Neuron (in vitro differentiated cells): ENCODE data around the gene NRP1.

Experiments
- H2AFZ ChIP-seq: one replicate; pipeline ENCODE4 v1.6.1; 2013; ENCODE audit warnings: low read depth, mild to moderate bottlenecking, inconsistent platforms, low read length, moderate library complexity
- H3K27me3 ChIP-seq: one replicate; pipeline ENCODE4 v1.6.1; 2013; ENCODE audit warnings: low read length; ENCODE audit not compliant: insufficient read depth
- H3K36me3 ChIP-seq: one replicate; pipeline ENCODE4 v1.6.1; 2013; ENCODE audit warnings: low read length; ENCODE audit not compliant: insufficient read depth
- H3K4me1 ChIP-seq: one replicate; pipeline ENCODE4 v1.6.1; 2013; ENCODE audit warnings: low read length; ENCODE audit not compliant: insufficient read depth
- H3K4me3 ChIP-seq: 2 replicates; pipeline ENCODE4 v1.5.1; 2013; ENCODE audit warnings: mild to moderate bottlenecking, low read length, moderate library complexity
- H3K9me3 ChIP-seq: one replicate; pipeline ENCODE4 v1.6.1; 2013; ENCODE audit warnings: low read length

Gene NRP1

GRCh38 chr10:33291053-33291592, 43.3 kb downstream of the NRP1 start:
- no peaks in the 10 kb centered on the region for H3K27me3 ChIP-seq
- no peak overlapping the region for H2AFZ ChIP-seq
- no peaks in the 10 kb centered on the region for H3K9me3 ChIP-seq
- H3K4me3 ChIP-seq = no peak overlapping the region
- no peaks in the 10 kb centered on the region for H3K36me3 ChIP-seq
- peaks cover 53% of the 10 kb centered on the region for H3K4me1 ChIP-seq

GRCh38 chr10:33290321-33291052, 44.0 kb downstream of the NRP1 start:
- no peaks in the 10 kb centered on the region for H3K9me3 ChIP-seq
- no peaks in the 10 kb centered on the region for H3K27me3 ChIP-seq
- H3K36me3 ChIP-seq = no peaks in the 10 kb centered on the region
- H2AFZ ChIP-seq = no peak overlapping the region
- peaks cover 53% of the 10 kb centered on the region for H3K4me1 ChIP-seq
- H3K4me3 ChIP-seq = no peak overlapping the region

DNA sequence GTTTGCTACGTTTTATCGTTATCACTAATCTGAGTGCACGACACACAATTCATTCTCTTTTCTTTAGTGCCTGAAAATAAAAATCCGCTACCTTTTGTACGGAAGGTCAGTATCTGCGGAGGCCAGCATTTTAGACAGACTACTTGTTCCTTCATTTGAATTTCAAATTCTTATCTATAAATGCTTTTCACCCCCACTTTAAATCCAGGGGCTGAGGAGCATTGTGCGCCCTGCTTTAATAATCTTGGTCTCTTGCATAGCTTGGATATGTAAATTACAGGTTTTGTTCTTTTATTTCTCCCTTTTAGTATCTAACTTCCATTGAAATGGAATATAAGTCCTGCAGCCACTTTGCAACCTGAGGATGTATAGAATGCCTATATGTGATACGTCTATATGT, 44.7 kb downstream of the NRP1 start:
- Histone ChIP-seq H2AFZ (peak overlapping the region; percentile 20), H3K36me3 (no peaks in the 10 kb centered on the region), H3K4me3 (no peak overlapping the region), H3K27me3 (no peaks in the 10 kb centered on the region), H3K9me3 (no peaks in the 10 kb centered on the region), H3K4me1 (peaks cover 53% of the 10 kb centered on the region)

DNA sequence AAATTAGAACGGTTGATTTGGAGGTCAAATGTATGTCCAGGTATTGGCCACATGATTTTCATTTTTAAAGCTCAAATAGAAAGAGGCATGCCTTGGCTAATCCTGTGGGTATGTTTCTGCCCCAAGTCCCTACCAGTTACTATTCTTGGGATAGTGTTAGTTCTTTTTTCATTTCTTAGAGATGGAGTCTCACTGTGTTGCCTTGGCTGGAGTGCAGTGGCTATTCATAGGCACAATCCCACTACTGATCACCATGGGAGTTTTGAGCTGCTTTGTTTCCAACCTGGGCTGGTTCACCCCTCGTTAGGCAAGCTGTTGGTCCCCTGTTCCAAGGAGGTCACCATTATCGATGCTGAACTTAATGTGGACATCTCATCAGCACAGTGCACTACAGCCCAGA, 46.3 kb downstream of the NRP1 start:
- Histone ChIP-seq H3K27me3 (no peaks in the 10 kb centered on the region), H3K4me3 (no peak overlapping the region), H2AFZ (no peak overlapping the region), H3K4me1 (peaks cover 43% of the 10 kb centered on the region), H3K9me3 (no peaks in the 10 kb centered on the region), H3K36me3 (no peaks in the 10 kb centered on the region)

GRCh38 chr10:33287112-33287511, 47.4 kb downstream of the NRP1 start:
- no peak overlapping the region for H2AFZ ChIP-seq
- no peaks in the 10 kb centered on the region for H3K9me3 ChIP-seq
- peaks cover 42% of the 10 kb centered on the region for H3K4me1 ChIP-seq
- H3K4me3 ChIP-seq = no peak overlapping the region
- no peaks in the 10 kb centered on the region for H3K36me3 ChIP-seq
- no peaks in the 10 kb centered on the region for H3K27me3 ChIP-seq

DNA sequence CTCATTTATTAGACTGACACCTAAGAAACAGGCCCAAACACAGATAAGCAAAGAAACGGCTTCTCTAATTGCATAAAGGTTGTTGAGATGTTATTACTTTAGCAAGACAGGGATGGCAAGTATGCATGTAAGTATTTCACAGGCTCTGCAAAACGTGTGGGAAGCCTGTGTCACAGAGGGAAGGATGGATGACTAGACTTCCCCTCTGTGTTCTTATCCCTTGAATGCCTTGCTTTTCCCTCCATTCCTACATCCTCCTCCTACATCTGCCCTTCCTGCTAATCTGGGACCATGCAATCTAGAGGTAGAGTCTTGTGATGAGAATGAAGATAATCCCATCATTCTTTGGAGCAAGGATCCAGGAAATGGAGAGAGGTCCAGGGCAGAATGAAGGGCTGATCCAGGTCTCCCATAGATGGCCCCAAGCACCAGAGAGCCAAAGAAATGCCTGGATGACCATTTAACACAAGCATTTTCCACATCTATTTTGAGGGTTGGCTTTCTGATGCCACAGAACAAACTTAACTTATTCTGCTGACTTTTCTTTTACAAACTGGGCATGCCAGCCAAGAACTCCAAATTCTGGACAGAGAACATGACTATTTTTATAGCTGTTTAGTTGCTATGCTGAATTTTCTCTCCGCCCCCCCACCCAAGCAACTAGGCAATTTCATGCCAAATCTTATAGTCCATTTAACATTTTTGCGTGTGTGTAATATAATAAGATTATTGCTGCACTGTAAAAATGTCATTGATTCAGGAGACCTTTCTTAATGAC, 48.1 kb downstream of the NRP1 start:
- Histone ChIP-seq H3K4me3 (no peak overlapping the region), H2AFZ (no peak overlapping the region), H3K36me3 (no peaks in the 10 kb centered on the region), H3K4me1 (peaks cover 37% of the 10 kb centered on the region), H3K9me3 (no peaks in the 10 kb centered on the region), H3K27me3 (no peaks in the 10 kb centered on the region)

DNA sequence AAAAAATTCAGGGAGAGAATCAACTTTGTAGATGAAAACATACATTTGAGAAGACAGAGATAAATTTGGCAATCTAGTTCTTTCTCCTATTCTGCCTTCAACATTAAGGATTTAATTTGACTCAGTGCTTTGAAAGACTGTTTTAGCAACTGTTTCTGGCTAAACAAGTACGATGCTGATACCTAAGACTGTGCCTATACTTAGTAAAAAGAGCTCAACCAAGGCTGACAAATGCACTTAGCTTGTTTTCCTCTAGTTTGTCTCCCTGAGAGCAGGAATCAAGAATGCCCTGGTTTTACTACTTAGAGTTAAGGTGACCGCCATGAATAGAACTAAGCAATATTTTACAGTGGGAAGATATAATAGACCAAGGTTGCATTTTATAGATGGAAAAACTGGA, 49.5 kb downstream of the NRP1 start:
- Histone ChIP-seq H3K27me3 (no peaks in the 10 kb centered on the region), H3K4me1 (peaks cover 23% of the 10 kb centered on the region), H3K9me3 (no peaks in the 10 kb centered on the region), H3K4me3 (no peak overlapping the region), H3K36me3 (no peaks in the 10 kb centered on the region), H2AFZ (no peak overlapping the region)

GRCh38 chr10:33279811-33280602, 54.5 kb downstream of the NRP1 start:
- Histone ChIP-seq H3K27me3 (no peaks in the 10 kb centered on the region), H2AFZ (no peak overlapping the region), H3K4me1 (peaks cover 3% of the 10 kb centered on the region), H3K4me3 (no peak overlapping the region), H3K36me3 (no peaks in the 10 kb centered on the region), H3K9me3 (no peaks in the 10 kb centered on the region)

DNA sequence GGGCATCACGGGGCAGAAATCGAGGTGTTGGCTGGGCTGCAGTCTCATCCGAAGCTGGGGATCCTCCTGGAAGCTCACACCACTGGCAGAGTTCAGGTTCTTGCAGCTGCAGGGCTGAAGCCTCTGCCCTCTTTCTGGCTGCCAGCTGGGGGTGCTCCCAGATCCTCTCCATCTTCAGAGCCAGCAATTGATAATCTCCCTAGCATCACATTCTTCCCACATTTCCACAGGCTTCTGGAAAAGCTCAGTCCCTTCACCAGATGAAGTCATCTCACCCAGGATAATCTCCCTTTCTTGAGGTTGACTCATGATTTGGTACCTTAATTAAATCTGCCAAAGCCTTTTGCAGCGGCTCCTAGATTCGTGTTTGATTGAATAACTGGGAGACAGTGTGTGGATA, 55.2 kb downstream of the NRP1 start:
- Histone ChIP-seq H3K9me3 (no peaks in the 10 kb centered on the region), H3K4me1 (peaks cover 9% of the 10 kb centered on the region), H3K4me3 (no peak overlapping the region), H3K36me3 (no peaks in the 10 kb centered on the region), H3K27me3 (no peaks in the 10 kb centered on the region), H2AFZ (no peak overlapping the region)

DNA sequence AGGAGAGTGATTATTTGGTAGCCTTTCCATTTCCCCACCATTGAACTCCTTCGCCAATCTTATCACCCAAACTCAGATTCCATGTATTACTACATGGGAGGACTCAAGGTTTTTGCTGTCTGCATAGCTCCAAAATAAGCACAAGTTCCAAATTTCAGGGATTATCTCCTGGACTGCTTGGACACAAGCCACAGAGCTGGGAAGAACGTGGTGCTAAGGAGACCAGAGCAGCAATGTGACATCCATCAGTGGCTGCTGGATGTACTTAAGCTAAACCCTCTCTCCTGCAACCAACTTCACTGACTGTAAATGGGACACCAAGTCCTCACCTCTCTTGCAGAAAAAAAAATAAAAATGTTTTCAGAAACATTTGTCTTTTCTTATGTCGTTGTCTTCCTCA, 56.3 kb downstream of the NRP1 start:
- H3K36me3 ChIP-seq = no peaks in the 10 kb centered on the region
- H2AFZ ChIP-seq = no peak overlapping the region
- H3K9me3 ChIP-seq = no peaks in the 10 kb centered on the region
- H3K4me1 ChIP-seq = peaks cover 19% of the 10 kb centered on the region
- H3K27me3 ChIP-seq = no peaks in the 10 kb centered on the region
- no peak overlapping the region for H3K4me3 ChIP-seq

- no peaks in the 10 kb centered on the region for H3K9me3 ChIP-seq
- H3K27me3 ChIP-seq = no peaks in the 10 kb centered on the region
- no peak overlapping the region for H3K4me3 ChIP-seq
- peaks cover 30% of the 10 kb centered on the region for H3K4me1 ChIP-seq
- no peak overlapping the region for H2AFZ ChIP-seq
- H3K36me3 ChIP-seq = no peaks in the 10 kb centered on the region
These were observed 57.3 kb downstream of the NRP1 start for GRCh38 chr10:33277135-33277536.

- Histone ChIP-seq H3K9me3 (no peaks in the 10 kb centered on the region), H3K4me1 (peaks cover 37% of the 10 kb centered on the region), H3K4me3 (no peak overlapping the region), H3K27me3 (no peaks in the 10 kb centered on the region), H3K36me3 (no peaks in the 10 kb centered on the region), H2AFZ (no peak overlapping the region)
These were observed 58.1 kb downstream of the NRP1 start for GRCh38 chr10:33276282-33276923.
